Measurements from ENCODE around the gene STXBP3. TPM values are rescaled to one million over a fixed set of nuclear protein-coding genes. Genes with fewer than 3 reads are reported as not detected.

Gene STXBP3
- total and polyA plus RNA-seq, 2 donors (not counting 1 experiment from before 2014, with no cell fraction given): 13.3 to 78.1 TPM

- Mint-ChIP-seq H3K4me1 (no peaks in the 10 kb centered on the region), H3K27me3 (peaks cover 22% of the 10 kb centered on the region), H3K9me3 (ENCODE audit: insufficient read depth) (no peaks in the 10 kb centered on the region), H3K27ac (no peak overlapping the region), H3K4me3 (no peak overlapping the region)
- intact Hi-C loops (cut with micrococcal nuclease): no loop called here
- no peak overlapping the region for H3K4me2 ChIP-seq (replicated peaks; ENCODE audit: low read depth, low read length, poor library complexity, severe bottlenecking)
- no peak for DNase-seq
- H3K27me3 ChIP-seq (replicated peaks in 1 of 4; ENCODE audit: control extremely low read depth in 1 of 4, control insufficient read depth in 3 of 4, insufficient read depth in 4 of 4, low read length in 3 of 4): no peaks in the 10 kb centered on the region
- no peak overlapping the region for H3K27ac ChIP-seq (ENCODE audit: low read length in 2 of 2)
- H3K36me3 ChIP-seq (replicated peaks in 1 of 2; ENCODE audit: control extremely low read depth in 1 of 2, control insufficient read depth in 1 of 2, extremely low read depth in 1 of 2, insufficient read depth in 2 of 2, low read length in 1 of 2): no peaks in the 10 kb centered on the region
- H3K9ac ChIP-seq (ENCODE audit: low read length): no peak overlapping the region
- TF ChIP-seq CTCF (IDR thresholded peaks at IDR 0.05): no peak
- no peak for TF ChIP-seq EZH2 (IDR thresholded peaks at IDR 0.05; ENCODE audit: borderline replicate concordance, insufficient read depth, low read depth, low read length, poor library complexity, severe bottlenecking)
- no peak overlapping the region for H2AFZ ChIP-seq (ENCODE audit: insufficient read depth, low read depth, low read length, poor library complexity, severe bottlenecking)
- CTCF ChIA-PET: interaction anchor here (0.9 kb wide), 1 partner anchor 9 kb away, joined by 3 read pairs; no protein-coding TSS in a partner anchor
- POLR2A ChIA-PET: interaction anchor here (0.7 kb wide), 1 partner anchor 1492 kb away, joined by 4 read pairs; no protein-coding TSS in a partner anchor
- H3K4me3 ChIP-seq (ENCODE audit: control extremely low read depth in 1 of 5, extremely low read depth in 1 of 5, insufficient read depth in 1 of 5, low read depth in 2 of 5, low read length in 4 of 5): no peak overlapping the region
- no peak for ATAC-seq (ENCODE audit: low read depth)
- no peaks in the 10 kb centered on the region for H3K79me2 ChIP-seq (ENCODE audit: control insufficient read depth, insufficient read depth, low read length)
- no peaks in the 10 kb centered on the region for H3K9me3 ChIP-seq (ENCODE audit: control extremely low read depth in 1 of 3, control insufficient read depth in 2 of 3, insufficient read depth in 1 of 3, low read length in 2 of 3)
- H4K20me1 ChIP-seq (ENCODE audit: control insufficient read depth, insufficient read depth, low read length, poor library complexity, severe bottlenecking): no peaks in the 10 kb centered on the region
- WGBS (ENCODE audit: insufficient coverage): no CpG with 5 or more reads among the region's 1 CpG
- H3K4me1 ChIP-seq (ENCODE audit: control insufficient read depth in 2 of 2, insufficient read depth in 2 of 2, low read length in 2 of 2): no peaks in the 10 kb centered on the region
Observed at GRCh38 chr1:108734171-108734865, 12.2 kb upstream of the STXBP3 start.

GRCh38 chr1:108742253-108742652, 4.2 kb upstream of the STXBP3 start:
- ChIA-PET CTCF (no interaction called here), POLR2A (no interaction called here)
- H3K27ac ChIP-seq (ENCODE audit: low read length in 2 of 2): no peak overlapping the region
- H3K4me1 Mint-ChIP-seq: peaks cover 11% of the 10 kb centered on the region
- no peaks in the 10 kb centered on the region for H3K9me3 ChIP-seq (ENCODE audit: control extremely low read depth in 1 of 3, control insufficient read depth in 2 of 3, insufficient read depth in 1 of 3, low read length in 2 of 3)
- H3K27me3 ChIP-seq (replicated peaks in 1 of 4; ENCODE audit: control extremely low read depth in 1 of 4, control insufficient read depth in 3 of 4, insufficient read depth in 4 of 4, low read length in 3 of 4): no peaks in the 10 kb centered on the region
- no peaks in the 10 kb centered on the region for H3K36me3 ChIP-seq (replicated peaks in 1 of 2; ENCODE audit: control extremely low read depth in 1 of 2, control insufficient read depth in 1 of 2, extremely low read depth in 1 of 2, insufficient read depth in 2 of 2, low read length in 1 of 2)
- intact Hi-C loops (cut with micrococcal nuclease): no loop called here
- peaks cover 6% of the 10 kb centered on the region for H3K79me2 ChIP-seq (ENCODE audit: control insufficient read depth, insufficient read depth, low read length)
- no peak overlapping the region for H3K27ac Mint-ChIP-seq
- H3K4me1 ChIP-seq (ENCODE audit: control insufficient read depth in 2 of 2, insufficient read depth in 2 of 2, low read length in 2 of 2): peaks cover 1 to 4% of the 10 kb centered on the region in 2 donors
- no peak overlapping the region for H3K4me2 ChIP-seq (replicated peaks; ENCODE audit: low read depth, low read length, poor library complexity, severe bottlenecking)
- ATAC-seq (ENCODE audit: low read depth) (no peak), DNase-seq (no peak)
- TF ChIP-seq CTCF (IDR thresholded peaks at IDR 0.05): no peak
- TF ChIP-seq EZH2 (IDR thresholded peaks at IDR 0.05; ENCODE audit: borderline replicate concordance, insufficient read depth, low read depth, low read length, poor library complexity, severe bottlenecking): no peak
- H3K4me3 ChIP-seq (ENCODE audit: control extremely low read depth in 1 of 5, extremely low read depth in 1 of 5, insufficient read depth in 1 of 5, low read depth in 2 of 5, low read length in 4 of 5): no peak overlapping the region
- H3K9me3 Mint-ChIP-seq (ENCODE audit: insufficient read depth): no peaks in the 10 kb centered on the region
- H4K20me1 ChIP-seq (ENCODE audit: control insufficient read depth, insufficient read depth, low read length, poor library complexity, severe bottlenecking): no peaks in the 10 kb centered on the region
- H3K27me3 Mint-ChIP-seq: peaks cover 5% of the 10 kb centered on the region
- no peak overlapping the region for H3K4me3 Mint-ChIP-seq
- H3K9ac ChIP-seq (ENCODE audit: low read length): no peak overlapping the region
- 95% methylated on average over 4 of the region's 6 CpGs for WGBS (ENCODE audit: insufficient coverage)
- no peak overlapping the region for H2AFZ ChIP-seq (ENCODE audit: insufficient read depth, low read depth, low read length, poor library complexity, severe bottlenecking)

Measured in B cell (primary cell).